ENCODE results near the gene TCF7L2.

DNA sequence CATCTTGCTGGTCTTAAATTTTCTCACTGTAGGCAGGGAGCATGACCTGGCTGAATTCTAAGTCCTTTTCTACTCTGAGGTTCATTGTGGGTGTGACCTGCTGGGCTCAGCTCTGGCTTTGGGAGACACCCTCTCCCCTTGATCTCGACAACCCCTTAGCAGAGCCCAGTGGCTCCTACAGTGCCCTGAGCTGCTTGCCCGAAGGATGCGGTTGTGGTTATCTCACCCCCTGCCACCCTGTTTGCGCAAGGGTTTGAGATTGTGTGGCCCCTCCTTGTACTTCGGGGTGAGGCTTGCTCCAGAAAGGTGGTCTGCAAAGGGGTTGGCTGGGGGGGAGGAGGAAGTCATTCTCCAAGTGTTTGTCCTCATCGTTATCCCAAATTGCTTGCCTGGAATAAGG is 55.3 kb downstream of the TCF7L2 start:
- TF ChIP-seq, protein P1, sequence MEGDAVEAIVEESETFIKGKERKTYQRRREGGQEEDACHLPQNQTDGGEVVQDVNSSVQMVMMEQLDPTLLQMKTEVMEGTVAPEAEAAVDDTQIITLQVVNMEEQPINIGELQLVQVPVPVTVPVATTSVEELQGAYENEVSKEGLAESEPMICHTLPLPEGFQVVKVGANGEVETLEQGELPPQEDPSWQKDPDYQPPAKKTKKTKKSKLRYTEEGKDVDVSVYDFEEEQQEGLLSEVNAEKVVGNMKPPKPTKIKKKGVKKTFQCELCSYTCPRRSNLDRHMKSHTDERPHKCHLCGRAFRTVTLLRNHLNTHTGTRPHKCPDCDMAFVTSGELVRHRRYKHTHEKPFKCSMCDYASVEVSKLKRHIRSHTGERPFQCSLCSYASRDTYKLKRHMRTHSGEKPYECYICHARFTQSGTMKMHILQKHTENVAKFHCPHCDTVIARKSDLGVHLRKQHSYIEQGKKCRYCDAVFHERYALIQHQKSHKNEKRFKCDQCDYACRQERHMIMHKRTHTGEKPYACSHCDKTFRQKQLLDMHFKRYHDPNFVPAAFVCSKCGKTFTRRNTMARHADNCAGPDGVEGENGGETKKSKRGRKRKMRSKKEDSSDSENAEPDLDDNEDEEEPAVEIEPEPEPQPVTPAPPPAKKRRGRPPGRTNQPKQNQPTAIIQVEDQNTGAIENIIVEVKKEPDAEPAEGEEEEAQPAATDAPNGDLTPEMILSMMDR (IDR thresholded peaks at IDR 0.05) = no peak
- no peak for TF ChIP-seq POLR2A (IDR thresholded peaks at IDR 0.05)
- no peak for TF ChIP-seq EP300 (IDR thresholded peaks at IDR 0.05)

Data from ovary (tissue), 3 donors.